SU-DHL-6 (cell line): Measurements from ENCODE around the gene DDX41.

Source experiments
- H2AFZ ChIP-seq: fragments of 200-600 bp; sonication (generic); 2 replicates; pipeline ENCODE4 v1.6.1; 2014; ENCODE audit warnings: low read depth, mild to moderate bottlenecking, moderate library complexity, mixed read lengths, antibody characterized with exemption, low read length; ENCODE audit not compliant: severe bottlenecking
- H3F3A ChIP-seq: fragments of 200-600 bp; shearing (Covaris generic); 2 replicates; pipeline ENCODE4 v1.6.0; 2016; ENCODE audit warnings: antibody characterized with exemption, mild to moderate bottlenecking; ENCODE audit not compliant: insufficient read depth
- H3K27ac ChIP-seq: fragments of 200-600 bp; sonication (generic); 2 replicates; pipeline ENCODE4 v1.5.1; 2016; ENCODE audit warnings: low read depth, mild to moderate bottlenecking, low read length, moderate library complexity, mixed read lengths
- H3K27me3 ChIP-seq: fragments of 200-600 bp; sonication (generic), shearing (Covaris generic); 2 replicates; pipeline ENCODE4 v1.6.0; 2014; ENCODE audit warnings: mild to moderate bottlenecking, low read length
- H3K36me3 ChIP-seq: fragments of 200-600 bp; sonication (generic); 2 replicates; pipeline ENCODE4 v1.6.1; 2014; ENCODE audit warnings: mild to moderate bottlenecking, low read length, mixed read lengths
- H3K4me2 ChIP-seq: fragments of 300-600, 200-600 bp; shearing (Covaris generic), sonication (generic); 2 replicates; pipeline ENCODE4 v1.6.0; 2014; ENCODE audit warnings: low read length, low read depth, mild to moderate bottlenecking; ENCODE audit not compliant: poor library complexity, severe bottlenecking
- H3K4me3 ChIP-seq: fragments of 200-600 bp; sonication (generic); 2 replicates; pipeline ENCODE4 v1.5.1; 2014; ENCODE audit warnings: antibody characterized with exemption, low read length, mild to moderate bottlenecking, mixed read lengths; ENCODE audit not compliant: insufficient read depth, poor library complexity, severe bottlenecking
- H3K79me2 ChIP-seq: fragments of 200-600 bp; sonication (generic); 2 replicates; pipeline ENCODE4 v1.6.1; 2014; ENCODE audit warnings: mild to moderate bottlenecking, low read length, moderate library complexity; ENCODE audit not compliant: insufficient read depth
- H3K9ac ChIP-seq: fragments of 200-600 bp; sonication (generic); 2 replicates; pipeline ENCODE4 v1.7.0; 2014; ENCODE audit warnings: mild to moderate bottlenecking, low read length
- H3K9me2 ChIP-seq: fragments of 200-600 bp; sonication (generic); replicated peaks from 2 replicates; pipeline ENCODE4 v1.6.1; 2014; ENCODE audit warnings: low read length; ENCODE audit not compliant: insufficient read depth
- H3K9me3 ChIP-seq: fragments of 200-600 bp; sonication (generic); 2 replicates; pipeline ENCODE4 v1.6.1; 2014; ENCODE audit warnings: low read length, mixed read lengths; ENCODE audit not compliant: insufficient read depth
- H4K20me1 ChIP-seq: fragments of 200-600 bp; sonication (generic); 2 replicates; pipeline ENCODE4 v1.6.1; 2014; ENCODE audit warnings: low read depth, mild to moderate bottlenecking, antibody characterized with exemption, low read length, moderate library complexity, mixed read lengths
- EZH2phosphoT487 ChIP-seq: fragments of 200-600 bp; sonication (generic), shearing (Covaris generic); conservative IDR thresholded peaks from 2 replicates; pipeline ENCODE4 v1.6.1; 2018; ENCODE audit warnings: mild to moderate bottlenecking, antibody characterized with exemption, low read length, moderate library complexity, mixed read lengths
- TF ChIP-seq, protein P1 (sequence below): fragments of 200-600 bp; sonication (generic); IDR thresholded peaks from one replicate; pipeline ENCODE4 v1.5.1; 2017; ENCODE audit warnings: antibody characterized with exemption, mild to moderate bottlenecking, low read length, moderate library complexity; ENCODE audit not compliant: insufficient read depth, poor library complexity, severe bottlenecking

DDX41 gene

DNA sequence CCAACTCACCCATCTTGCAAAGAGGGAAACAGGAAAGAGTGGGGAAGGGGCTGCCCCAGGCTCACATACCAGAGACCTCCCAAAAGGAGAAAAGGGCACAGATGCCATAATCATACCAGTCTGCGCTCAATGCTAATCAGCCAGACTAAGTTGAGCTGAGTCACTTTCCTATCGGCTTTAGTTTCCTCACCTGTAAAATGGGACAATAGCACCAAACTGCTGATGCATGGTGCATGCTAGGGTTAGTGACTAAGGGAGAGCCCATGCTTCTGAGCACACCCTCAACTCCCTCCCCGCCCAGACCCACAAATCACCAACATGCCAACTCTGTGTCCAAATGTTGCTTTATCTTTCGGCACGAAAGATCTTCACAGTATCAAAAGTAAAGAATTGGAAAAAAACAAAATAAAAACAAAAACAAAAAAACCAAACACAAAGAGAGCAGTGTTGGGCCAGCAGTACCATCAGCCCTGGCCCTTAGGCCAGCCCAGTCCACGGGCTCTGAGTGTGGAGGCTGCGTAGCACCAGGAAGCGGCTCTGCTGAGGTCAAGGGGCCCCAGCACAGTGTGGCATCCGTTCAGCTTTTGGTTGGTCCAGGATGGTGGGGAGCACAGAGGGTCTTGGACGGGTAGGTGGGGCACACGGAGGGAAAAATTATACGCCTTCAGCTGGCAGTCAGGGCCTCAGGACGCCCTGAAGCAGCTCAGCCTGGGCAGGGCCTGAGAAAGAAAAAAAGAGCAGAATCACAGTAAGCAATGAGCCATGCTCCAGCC is 2.9 kb upstream of the DDX41 start:
- Histone ChIP-seq H3F3A (no peaks in the 10 kb centered on the region), H3K79me2 (peaks cover 21% of the 10 kb centered on the region), H3K27me3 (no peaks in the 10 kb centered on the region), H3K9me2 (no peaks in the 10 kb centered on the region), H3K27ac (no peak overlapping the region), H3K36me3 (0 out of 2 replicates have a peak, but pooled peaks cover 5% of the 10 kb centered on the region), H3K4me3 (no peak overlapping the region), H3K9ac (no peak overlapping the region), H3K4me2 (peak overlapping the region; percentile 23), H4K20me1 (no peaks in the 10 kb centered on the region), H3K9me3 (no peaks in the 10 kb centered on the region), H2AFZ (no peak overlapping the region)
- no peak for TF ChIP-seq EZH2phosphoT487
- TF ChIP-seq, protein P1, sequence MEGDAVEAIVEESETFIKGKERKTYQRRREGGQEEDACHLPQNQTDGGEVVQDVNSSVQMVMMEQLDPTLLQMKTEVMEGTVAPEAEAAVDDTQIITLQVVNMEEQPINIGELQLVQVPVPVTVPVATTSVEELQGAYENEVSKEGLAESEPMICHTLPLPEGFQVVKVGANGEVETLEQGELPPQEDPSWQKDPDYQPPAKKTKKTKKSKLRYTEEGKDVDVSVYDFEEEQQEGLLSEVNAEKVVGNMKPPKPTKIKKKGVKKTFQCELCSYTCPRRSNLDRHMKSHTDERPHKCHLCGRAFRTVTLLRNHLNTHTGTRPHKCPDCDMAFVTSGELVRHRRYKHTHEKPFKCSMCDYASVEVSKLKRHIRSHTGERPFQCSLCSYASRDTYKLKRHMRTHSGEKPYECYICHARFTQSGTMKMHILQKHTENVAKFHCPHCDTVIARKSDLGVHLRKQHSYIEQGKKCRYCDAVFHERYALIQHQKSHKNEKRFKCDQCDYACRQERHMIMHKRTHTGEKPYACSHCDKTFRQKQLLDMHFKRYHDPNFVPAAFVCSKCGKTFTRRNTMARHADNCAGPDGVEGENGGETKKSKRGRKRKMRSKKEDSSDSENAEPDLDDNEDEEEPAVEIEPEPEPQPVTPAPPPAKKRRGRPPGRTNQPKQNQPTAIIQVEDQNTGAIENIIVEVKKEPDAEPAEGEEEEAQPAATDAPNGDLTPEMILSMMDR = no peak

- no peaks in the 10 kb centered on the region for H3K27me3 ChIP-seq
- H3K79me2 ChIP-seq = peaks cover 23% of the 10 kb centered on the region
- H3K9me3 ChIP-seq = no peaks in the 10 kb centered on the region
- peak overlapping the region; percentile 87 for H3K4me2 ChIP-seq
- H2AFZ ChIP-seq = no peak overlapping the region
- H3F3A ChIP-seq = peaks cover 10% of the 10 kb centered on the region
- 0 out of 2 replicates have a peak, but pooled peaks cover 5% of the 10 kb centered on the region for H3K36me3 ChIP-seq
- peak overlapping the region; percentile 89 for H3K9ac ChIP-seq
- H3K27ac ChIP-seq = no peak overlapping the region
- TF ChIP-seq, protein P1 = no peak
- no peak for TF ChIP-seq EZH2phosphoT487
- H4K20me1 ChIP-seq = no peaks in the 10 kb centered on the region
- H3K4me3 ChIP-seq = peak overlapping the region; percentile 95
- H3K9me2 ChIP-seq = no peaks in the 10 kb centered on the region
Measured at GRCh38 chr5:177515580-177515979, 1.2 kb downstream of the DDX41 start.

DNA sequence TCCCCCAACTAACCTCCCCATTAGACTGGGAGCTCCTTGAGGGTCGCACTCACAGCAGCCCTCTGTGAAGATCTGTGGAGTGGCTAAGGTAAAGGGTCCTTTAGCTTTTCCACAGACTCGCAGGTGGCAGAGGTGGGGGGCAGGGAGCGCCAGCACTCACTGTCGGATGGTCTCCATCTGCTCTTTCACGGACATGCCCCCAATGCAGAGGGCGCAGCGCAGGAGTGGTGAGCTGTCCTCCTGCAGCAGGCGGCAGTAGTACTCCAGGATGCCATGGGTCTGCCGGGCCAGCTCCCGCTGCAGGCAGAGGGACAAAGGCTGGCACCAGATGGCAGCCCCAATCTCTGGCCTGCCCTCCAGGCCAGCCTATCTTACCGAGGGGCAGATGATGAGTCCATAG is 2.2 kb downstream of the DDX41 start:
- H3K27ac ChIP-seq = no peak overlapping the region
- no peak overlapping the region for H3K9ac ChIP-seq
- H3F3A ChIP-seq = peaks cover 19% of the 10 kb centered on the region
- H3K4me3 ChIP-seq = no peak overlapping the region
- TF ChIP-seq, protein P1 = no peak
- no peak for TF ChIP-seq EZH2phosphoT487
- no peaks in the 10 kb centered on the region for H4K20me1 ChIP-seq
- peaks cover 23% of the 10 kb centered on the region for H3K79me2 ChIP-seq
- 0 out of 2 replicates have a peak, but pooled peaks cover 5% of the 10 kb centered on the region for H3K36me3 ChIP-seq
- H3K9me2 ChIP-seq = no peaks in the 10 kb centered on the region
- no peaks in the 10 kb centered on the region for H3K9me3 ChIP-seq
- H3K27me3 ChIP-seq = no peaks in the 10 kb centered on the region
- H3K4me2 ChIP-seq = no peak overlapping the region
- no peak overlapping the region for H2AFZ ChIP-seq
